Kidney (tissue), 14 donors: ENCODE data around the gene ZC3H11A. TPM values are rescaled to one million over a fixed set of nuclear protein-coding genes. Genes with fewer than 3 reads are reported as not detected.
"Not testable (repeated sequence)": the region's sequence is repeated elsewhere in the genome, so short reads cannot be mapped to it uniquely, and the experiment has no call there.

Experiments
- DNase-seq, 5 donors: peaks; one replicate each; pipeline ENCODE4 v3.0.0-alpha.2; 2013 to 2020
- FAIRE-seq: peaks from 2 replicates; lab custom pipeline; 2012; peaks lifted over from hg19 to GRCh38; lab: Jason Lieb, UNC
- H3K27ac ChIP-seq, 2 donors: one replicate each; pipeline ENCODE4 v1.7.0; 2013; ENCODE audit warnings: low read depth in 2 of 2, low read length in 2 of 2, inconsistent platforms in 1 of 2
- H3K27me3 ChIP-seq: one replicate; pipeline ENCODE4 v1.7.1; 2013; ENCODE audit warnings: low read length, inconsistent platforms; ENCODE audit not compliant: control insufficient read depth, insufficient read depth
- H3K36me3 ChIP-seq, 3 donors: one replicate each; pipeline versions ENCODE4 v1.7.0 to v1.7.1; 2013; ENCODE audit warnings: low read length in 3 of 3, control low read depth in 1 of 3, inconsistent platforms in 1 of 3; ENCODE audit not compliant: insufficient read depth in 3 of 3, control insufficient read depth in 2 of 3
- H3K4me1 ChIP-seq, 3 donors: one replicate each; pipeline versions ENCODE4 v1.7.0 to v1.7.1; 2013; ENCODE audit warnings: low read length in 3 of 3, inconsistent platforms in 1 of 3, low read depth in 1 of 3; ENCODE audit not compliant: control insufficient read depth in 2 of 3, insufficient read depth in 2 of 3
- H3K4me3 ChIP-seq, 3 donors: one replicate each; pipeline versions ENCODE4 v1.7.0 to v1.8.1; 2013; ENCODE audit warnings: low read length in 3 of 3, control low read depth in 1 of 3, inconsistent platforms in 1 of 3
- H3K9ac ChIP-seq, 3 donors: one replicate each; pipeline versions ENCODE4 v1.7.0 to v1.7.1; 2013; ENCODE audit warnings: low read length in 3 of 3, control low read depth in 1 of 3, inconsistent platforms in 1 of 3
- H3K9me3 ChIP-seq, 3 donors: one replicate each; pipeline versions ENCODE4 v1.7.0 to v1.7.1; 2013; ENCODE audit warnings: low read length in 3 of 3, control low read depth in 1 of 3, inconsistent platforms in 1 of 3; ENCODE audit not compliant: control insufficient read depth in 2 of 3, insufficient read depth in 1 of 3
- intact Hi-C: fragments of 100-400 bp; cut with DNase I; formaldehyde crosslinking; loops from one replicate; pipeline ENCODE4 v1.11.1; 2022
- polyA plus RNA-seq: library from polyadenylated mRNA; stranded (reverse); fragments of 350-450 nt; fragmentation: Illumina TruSeq; extraction: RNeasy Lipid Tissue Mini Kit (QIAGEN cat#74804); gene quantifications from one replicate; pipeline ENCODE4 v1.2.3, GENCODE V29; 2014; ENCODE audit warnings: low read depth, low replicate concordance; ENCODE audit not compliant: insufficient read depth
- total RNA-seq: library from RNA; stranded (reverse); fragmentation: NEBNext Ultra II Directional; extraction: Animal tissue kit (Norgen Biotek cat#: 25700); gene quantifications from one replicate; pipeline ENCODE4 v1.2.1, GENCODE V29; 2021
- TF ChIP-seq, protein P1 (sequence below): IDR thresholded peaks from 3 replicates; pipeline ENCODE4 v1.5.1; 2012; ENCODE audit warnings: mild to moderate bottlenecking, moderate library complexity, borderline replicate concordance; ENCODE audit not compliant: insufficient read depth; ENCODE audit errors: extremely low read depth
- donor health status: control.
- donor health status: control.
- donor health status: control.
- donor health status: control.
- donor health status: control.
- donor health status: DM: yes; HTN: yes; CAD: no.
- donor health status: Normal renal cell carcinoma (clear cell type).

Gene ZC3H11A
- total and polyA plus RNA-seq, 2 donors from 2014 or later: 38.6 to 63.4 TPM

DNA sequence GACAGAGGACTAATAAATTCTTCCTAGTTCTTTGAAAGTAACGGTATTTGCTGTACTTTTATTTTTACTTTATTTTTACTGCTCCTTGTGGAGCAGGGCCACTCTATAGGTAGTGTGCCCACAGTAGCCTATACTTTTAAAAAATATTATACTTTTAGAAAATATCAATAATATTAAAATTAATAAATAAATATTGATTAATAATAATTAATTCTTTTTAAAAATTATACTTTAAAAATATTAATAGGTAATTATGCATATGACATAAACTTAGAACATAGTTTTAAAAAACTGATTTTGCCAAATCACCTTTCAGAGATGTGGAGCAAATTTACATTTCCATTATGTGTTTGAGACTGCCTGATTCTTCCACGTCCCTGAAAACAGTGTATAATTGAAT, 30.8 kb downstream of the ZC3H11A start:
- Histone ChIP-seq H3K4me3 (no peak overlapping the region), H3K9ac (no peak overlapping the region), H3K9me3 (no peaks in the 10 kb centered on the region), H3K4me1 (peaks cover 0 to 5% (median 0%) of the 10 kb centered on the region in 3 donors), H3K36me3 (peaks cover 14 to 58% (median 23%) of the 10 kb centered on the region in 3 donors), H3K27me3 (no peaks in the 10 kb centered on the region), H3K27ac (no peak overlapping the region)
- TF ChIP-seq, protein P1, sequence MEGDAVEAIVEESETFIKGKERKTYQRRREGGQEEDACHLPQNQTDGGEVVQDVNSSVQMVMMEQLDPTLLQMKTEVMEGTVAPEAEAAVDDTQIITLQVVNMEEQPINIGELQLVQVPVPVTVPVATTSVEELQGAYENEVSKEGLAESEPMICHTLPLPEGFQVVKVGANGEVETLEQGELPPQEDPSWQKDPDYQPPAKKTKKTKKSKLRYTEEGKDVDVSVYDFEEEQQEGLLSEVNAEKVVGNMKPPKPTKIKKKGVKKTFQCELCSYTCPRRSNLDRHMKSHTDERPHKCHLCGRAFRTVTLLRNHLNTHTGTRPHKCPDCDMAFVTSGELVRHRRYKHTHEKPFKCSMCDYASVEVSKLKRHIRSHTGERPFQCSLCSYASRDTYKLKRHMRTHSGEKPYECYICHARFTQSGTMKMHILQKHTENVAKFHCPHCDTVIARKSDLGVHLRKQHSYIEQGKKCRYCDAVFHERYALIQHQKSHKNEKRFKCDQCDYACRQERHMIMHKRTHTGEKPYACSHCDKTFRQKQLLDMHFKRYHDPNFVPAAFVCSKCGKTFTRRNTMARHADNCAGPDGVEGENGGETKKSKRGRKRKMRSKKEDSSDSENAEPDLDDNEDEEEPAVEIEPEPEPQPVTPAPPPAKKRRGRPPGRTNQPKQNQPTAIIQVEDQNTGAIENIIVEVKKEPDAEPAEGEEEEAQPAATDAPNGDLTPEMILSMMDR: no peak
- DNase-seq (no peak), FAIRE-seq (no peak)
- intact Hi-C loops: no loop called here

DNA sequence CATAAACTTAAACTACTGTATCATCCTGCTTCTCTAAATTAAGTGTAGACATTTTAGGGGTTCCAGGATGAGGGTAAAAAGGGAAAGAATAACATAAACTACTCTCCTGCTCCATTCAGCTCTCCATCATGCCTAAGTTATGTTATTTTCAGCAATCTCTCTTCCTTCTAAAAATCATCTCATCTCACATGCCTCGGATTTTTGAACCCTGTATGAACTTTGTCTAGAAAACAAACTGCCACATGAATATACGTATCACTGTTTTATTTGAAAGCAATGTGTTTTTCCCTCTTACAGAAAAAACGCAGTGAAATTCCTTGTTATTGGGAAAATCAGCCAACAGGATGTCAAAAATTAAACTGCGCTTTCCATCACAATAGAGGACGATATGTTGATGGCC, 32.6 kb downstream of the ZC3H11A start:
- no peak for DNase-seq
- Histone ChIP-seq H3K9me3 (no peaks in the 10 kb centered on the region), H3K9ac (no peak overlapping the region), H3K27ac (no peak overlapping the region), H3K36me3 (peaks cover 15 to 52% (median 16%) of the 10 kb centered on the region in 3 donors), H3K4me1 (no peaks in the 10 kb centered on the region), H3K4me3 (no peak overlapping the region), H3K27me3 (no peaks in the 10 kb centered on the region)
- intact Hi-C loops: no loop called here
- TF ChIP-seq, protein P1: no peak
- FAIRE-seq: no peak

DNA sequence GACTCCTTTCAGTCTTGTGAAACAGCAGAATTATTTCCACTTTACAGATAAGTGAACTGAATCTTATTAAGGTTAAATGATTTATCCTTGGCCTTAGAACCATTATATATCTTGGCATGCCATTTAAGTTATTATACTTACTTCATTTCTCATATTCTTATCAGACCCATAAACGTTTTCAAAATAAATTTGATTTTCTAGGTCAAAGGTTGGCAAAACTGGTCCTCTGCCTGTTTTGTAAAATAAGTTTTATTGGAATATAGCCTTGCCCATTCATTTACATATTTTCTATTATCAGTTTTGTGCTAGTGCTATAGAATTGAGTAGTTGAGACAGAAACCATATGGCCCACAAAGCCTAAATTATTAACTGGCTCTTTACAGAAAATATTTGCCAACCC, 33.1 kb downstream of the ZC3H11A start:
- H3K9me3 ChIP-seq: no peaks in the 10 kb centered on the region
- no peak overlapping the region for H3K9ac ChIP-seq
- H3K27ac ChIP-seq: no peak overlapping the region
- H3K36me3 ChIP-seq: peaks cover 12 to 47% (median 13%) of the 10 kb centered on the region in 3 donors
- no peaks in the 10 kb centered on the region for H3K27me3 ChIP-seq
- TF ChIP-seq, protein P1: no peak
- no peak overlapping the region for H3K4me3 ChIP-seq
- FAIRE-seq (no peak), DNase-seq (no peak)
- no peaks in the 10 kb centered on the region for H3K4me1 ChIP-seq
- intact Hi-C loops: no loop called here

DNA sequence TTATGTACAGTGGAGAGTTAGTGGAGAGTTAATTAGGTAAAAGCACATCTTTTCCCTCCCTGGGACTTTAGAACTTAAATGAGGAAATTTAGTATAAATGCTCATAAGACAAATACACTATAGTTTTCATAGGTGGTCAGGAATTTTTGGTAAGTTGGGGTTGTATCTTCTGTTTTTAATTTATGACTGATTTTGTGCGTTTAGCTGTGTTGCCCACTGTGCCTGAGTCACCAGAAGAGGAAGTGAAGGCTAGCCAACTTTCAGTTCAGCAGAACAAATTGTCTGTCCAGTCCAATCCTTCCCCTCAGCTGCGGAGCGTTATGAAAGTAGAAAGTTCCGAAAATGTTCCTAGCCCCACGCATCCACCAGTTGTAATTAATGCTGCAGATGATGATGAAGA, 33.8 kb downstream of the ZC3H11A start:
- H3K27ac ChIP-seq, H3K27me3 ChIP-seq, H3K9me3 ChIP-seq, H3K4me1 ChIP-seq, H3K4me3 ChIP-seq, FAIRE-seq, H3K9ac ChIP-seq, intact Hi-C loops, DNase-seq: not testable (repeated sequence)
- H3K36me3 ChIP-seq: peaks cover 12 to 53% (median 13%) of the 10 kb centered on the region in 3 donors
